A673 (cell line): ENCODE data around the gene INSR.

ENCODE experiments used
- EZH2 ChIP-seq: fragments of 200-600 bp; sonication (generic); IDR thresholded peaks from 2 replicates; pipeline ENCODE4 v1.6.1; 2017; ENCODE audit warnings: borderline replicate concordance, low read depth, mild to moderate bottlenecking, mixed read lengths, antibody characterized with exemption, low read length; ENCODE audit not compliant: poor library complexity, severe bottlenecking
- TF ChIP-seq, protein P1 (sequence below): fragments of 300-800, 200-600 bp; sonication (generic); conservative IDR thresholded peaks from 2 replicates; pipeline ENCODE4 v1.5.1; 2017; ENCODE audit warnings: low read depth, mild to moderate bottlenecking, antibody characterized with exemption, low read length, moderate library complexity, mixed read lengths

GRCh38 chr19:7263521-7263920 lies 30.7 kb downstream of the INSR start:
- TF ChIP-seq, protein P1, sequence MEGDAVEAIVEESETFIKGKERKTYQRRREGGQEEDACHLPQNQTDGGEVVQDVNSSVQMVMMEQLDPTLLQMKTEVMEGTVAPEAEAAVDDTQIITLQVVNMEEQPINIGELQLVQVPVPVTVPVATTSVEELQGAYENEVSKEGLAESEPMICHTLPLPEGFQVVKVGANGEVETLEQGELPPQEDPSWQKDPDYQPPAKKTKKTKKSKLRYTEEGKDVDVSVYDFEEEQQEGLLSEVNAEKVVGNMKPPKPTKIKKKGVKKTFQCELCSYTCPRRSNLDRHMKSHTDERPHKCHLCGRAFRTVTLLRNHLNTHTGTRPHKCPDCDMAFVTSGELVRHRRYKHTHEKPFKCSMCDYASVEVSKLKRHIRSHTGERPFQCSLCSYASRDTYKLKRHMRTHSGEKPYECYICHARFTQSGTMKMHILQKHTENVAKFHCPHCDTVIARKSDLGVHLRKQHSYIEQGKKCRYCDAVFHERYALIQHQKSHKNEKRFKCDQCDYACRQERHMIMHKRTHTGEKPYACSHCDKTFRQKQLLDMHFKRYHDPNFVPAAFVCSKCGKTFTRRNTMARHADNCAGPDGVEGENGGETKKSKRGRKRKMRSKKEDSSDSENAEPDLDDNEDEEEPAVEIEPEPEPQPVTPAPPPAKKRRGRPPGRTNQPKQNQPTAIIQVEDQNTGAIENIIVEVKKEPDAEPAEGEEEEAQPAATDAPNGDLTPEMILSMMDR, result no peak
- no peak for TF ChIP-seq EZH2
